ENCODE results near the gene MC3R.
"Not testable (repeated sequence)": the region's sequence is repeated elsewhere in the genome, so short reads cannot be mapped to it uniquely, and the experiment has no call there.

The MC3R gene

GRCh38 chr20:56208121-56208520, 40.4 kb upstream of the MC3R start:
- DNase-seq (ENCODE audit: low spot score) = no peak
- ChIA-PET POLR2A (ENCODE audit: low non-redundant PET) (no interaction called here), CTCF (interaction anchor here (0.6 kb wide), 2 partner anchors 135 to 1056 kb away, joined by 3 to 4 read pairs; no protein-coding TSS in a partner anchor)
- no peak overlapping the region for H3K27ac ChIP-seq
- no peak for TF ChIP-seq CTCF (conservative IDR thresholded peaks at IDR 0.05; ENCODE audit: low read depth)

GRCh38 chr20:56211051-56211450, 37.5 kb upstream of the MC3R start:
- TF ChIP-seq CTCF (conservative IDR thresholded peaks at IDR 0.05; ENCODE audit: low read depth) = no peak
- no peak for DNase-seq (ENCODE audit: low spot score)
- POLR2A ChIA-PET (ENCODE audit: low non-redundant PET) = no interaction called here
- H3K27ac ChIP-seq = no peak overlapping the region
- CTCF ChIA-PET = no interaction called here

GRCh38 chr20:56212091-56212490, 36.4 kb upstream of the MC3R start:
- ChIA-PET CTCF (no interaction called here), POLR2A (ENCODE audit: low non-redundant PET) (no interaction called here)
- no peak for TF ChIP-seq CTCF (conservative IDR thresholded peaks at IDR 0.05; ENCODE audit: low read depth)
- H3K27ac ChIP-seq = no peak overlapping the region
- no peak for DNase-seq (ENCODE audit: low spot score)

DNA sequence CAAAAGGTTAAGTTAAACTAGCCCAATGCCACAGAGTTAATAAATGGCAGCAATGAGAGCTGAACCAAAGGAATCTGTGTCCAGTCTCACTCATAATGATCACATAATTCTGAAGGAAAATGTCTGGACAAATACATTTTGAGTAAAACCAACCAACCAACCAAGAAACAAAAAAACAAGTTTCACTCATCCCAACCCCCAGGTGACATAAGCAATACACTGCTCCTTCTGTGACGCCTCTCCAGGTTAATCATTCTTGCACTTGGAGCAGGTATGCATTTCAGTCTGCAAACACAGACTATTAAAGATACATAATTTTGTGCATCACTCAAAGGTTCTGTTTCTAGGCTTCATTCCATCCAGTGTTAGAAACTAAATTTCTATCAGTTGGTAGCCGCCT, 35.2 kb upstream of the MC3R start:
- POLR2A ChIA-PET (ENCODE audit: low non-redundant PET) = no interaction called here
- TF ChIP-seq CTCF (conservative IDR thresholded peaks at IDR 0.05; ENCODE audit: low read depth) = no peak

DNA sequence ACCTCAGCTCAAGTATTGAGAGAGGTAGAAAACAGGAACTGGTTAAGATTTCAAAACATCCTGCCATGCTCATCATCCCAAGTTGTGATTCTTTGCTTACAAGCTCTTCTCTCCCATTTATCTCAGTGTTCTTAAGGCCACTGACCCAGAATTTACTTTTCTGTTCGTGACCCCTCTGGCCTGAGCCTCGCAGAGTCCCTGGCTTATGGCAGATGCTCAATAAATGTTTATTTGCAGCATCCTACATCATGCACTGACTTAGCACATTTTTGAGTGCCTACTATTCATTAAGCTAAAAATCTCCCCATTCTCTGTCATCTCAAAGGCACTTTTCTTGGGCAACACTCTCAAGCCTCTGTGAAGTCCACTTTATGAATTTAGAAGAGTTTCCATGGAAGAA, 33.4 kb upstream of the MC3R start:
- TF ChIP-seq CTCF (conservative IDR thresholded peaks at IDR 0.05; ENCODE audit: low read depth) = no peak
- H3K27ac ChIP-seq = no peak overlapping the region
- no peak for DNase-seq (ENCODE audit: low spot score)
- ChIA-PET POLR2A (ENCODE audit: low non-redundant PET) (no interaction called here), CTCF (interaction anchor here (2.0 kb wide), 2 partner anchors 13 to 33 kb away, joined by 5 to 8 read pairs; partner anchors contain the start of gene MC3R)

More for the DNA sequence above, 35.2 kb upstream of the MC3R start:
- no peak overlapping the region for H3K27ac ChIP-seq
- CTCF ChIA-PET = interaction anchor here (0.6 kb wide), 1 partner anchor 101 kb away, joined by 4 read pairs; no protein-coding TSS in a partner anchor
- no peak for DNase-seq (ENCODE audit: low spot score)

DNA sequence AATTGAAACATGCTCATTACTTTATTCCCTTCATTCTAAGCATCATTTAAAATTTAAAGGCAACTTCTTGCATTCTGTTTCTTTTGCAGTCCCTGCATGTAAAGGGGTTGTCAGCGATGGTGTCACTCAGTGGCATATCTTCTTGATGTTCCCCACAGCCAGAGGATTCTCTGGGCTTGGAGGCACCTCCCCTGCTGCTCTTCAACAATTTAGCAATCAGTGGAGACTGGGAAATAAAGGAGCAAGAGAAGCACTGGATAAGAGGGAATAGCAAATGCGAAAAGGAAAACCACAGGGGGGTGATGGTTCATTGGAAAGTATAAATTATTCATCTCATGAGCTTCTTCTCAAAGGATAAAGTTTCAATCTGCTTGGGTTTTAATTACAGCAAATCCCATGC, 30.7 kb upstream of the MC3R start:
- CTCF ChIA-PET = interaction anchor here (0.6 to 1.4 kb wide), 3 partner anchors 16 to 209 kb away, joined by 3 to 4 read pairs (median 3); no protein-coding TSS in a partner anchor
- POLR2A ChIA-PET (ENCODE audit: low non-redundant PET) = no interaction called here
- H3K27ac ChIP-seq = no peak overlapping the region
- TF ChIP-seq CTCF (conservative IDR thresholded peaks at IDR 0.05; ENCODE audit: low read depth) = no peak
- DNase-seq (ENCODE audit: low spot score) = no peak

DNA sequence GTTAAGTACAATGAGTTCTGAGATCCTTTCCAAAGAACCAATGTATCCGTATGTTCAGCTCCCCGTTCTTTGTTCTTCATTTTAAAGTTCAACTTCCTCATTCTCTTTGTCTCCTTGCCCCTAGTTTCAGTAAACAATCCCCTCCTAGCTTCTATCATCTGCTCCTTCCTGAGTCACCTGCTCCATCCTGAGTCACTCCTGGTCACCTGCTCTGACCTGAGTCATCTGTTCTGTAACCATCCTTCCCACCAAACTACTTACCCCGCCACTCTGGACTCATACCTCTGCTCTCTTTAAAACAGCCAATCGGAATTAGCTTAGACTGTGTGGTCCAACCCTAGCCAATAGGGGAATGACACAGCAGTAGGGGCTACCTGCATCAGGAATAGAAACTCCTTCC, 27.3 kb upstream of the MC3R start:
- H3K27ac ChIP-seq = peak overlapping the region; percentile 74
- DNase-seq (ENCODE audit: low spot score); POLR2A ChIA-PET (ENCODE audit: low non-redundant PET): not testable (repeated sequence)
- CTCF ChIA-PET = interaction anchor here (0.6 to 0.7 kb wide), 2 partner anchors 19 to 180 kb away, joined by 3 read pairs; no protein-coding TSS in a partner anchor

Measured in RWPE1 (cell line).